Measurements from ENCODE around the gene CASKIN1.

DNA sequence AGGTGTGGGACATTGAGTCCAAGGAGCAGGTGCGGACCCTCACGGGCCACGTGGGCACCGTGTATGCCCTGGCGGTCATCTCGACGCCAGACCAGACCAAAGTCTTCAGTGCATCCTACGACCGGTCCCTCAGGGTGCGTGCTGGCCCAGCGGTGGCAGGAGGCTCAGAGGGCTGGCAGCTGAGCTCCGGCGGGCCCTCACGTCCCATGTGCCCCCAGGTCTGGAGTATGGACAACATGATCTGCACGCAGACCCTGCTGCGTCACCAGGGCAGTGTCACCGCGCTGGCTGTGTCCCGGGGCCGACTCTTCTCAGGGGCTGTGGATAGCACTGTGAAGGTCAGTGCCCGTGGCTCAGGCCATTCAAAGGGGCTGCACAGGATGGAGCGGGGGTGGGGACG is 20.4 kb downstream of the CASKIN1 start:
- TF ChIP-seq, protein P1, sequence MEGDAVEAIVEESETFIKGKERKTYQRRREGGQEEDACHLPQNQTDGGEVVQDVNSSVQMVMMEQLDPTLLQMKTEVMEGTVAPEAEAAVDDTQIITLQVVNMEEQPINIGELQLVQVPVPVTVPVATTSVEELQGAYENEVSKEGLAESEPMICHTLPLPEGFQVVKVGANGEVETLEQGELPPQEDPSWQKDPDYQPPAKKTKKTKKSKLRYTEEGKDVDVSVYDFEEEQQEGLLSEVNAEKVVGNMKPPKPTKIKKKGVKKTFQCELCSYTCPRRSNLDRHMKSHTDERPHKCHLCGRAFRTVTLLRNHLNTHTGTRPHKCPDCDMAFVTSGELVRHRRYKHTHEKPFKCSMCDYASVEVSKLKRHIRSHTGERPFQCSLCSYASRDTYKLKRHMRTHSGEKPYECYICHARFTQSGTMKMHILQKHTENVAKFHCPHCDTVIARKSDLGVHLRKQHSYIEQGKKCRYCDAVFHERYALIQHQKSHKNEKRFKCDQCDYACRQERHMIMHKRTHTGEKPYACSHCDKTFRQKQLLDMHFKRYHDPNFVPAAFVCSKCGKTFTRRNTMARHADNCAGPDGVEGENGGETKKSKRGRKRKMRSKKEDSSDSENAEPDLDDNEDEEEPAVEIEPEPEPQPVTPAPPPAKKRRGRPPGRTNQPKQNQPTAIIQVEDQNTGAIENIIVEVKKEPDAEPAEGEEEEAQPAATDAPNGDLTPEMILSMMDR (IDR thresholded peaks at IDR 0.05; ENCODE audit: low read depth, low read length, missing input control): no peak
- TF ChIP-seq SP1 (IDR thresholded peaks at IDR 0.05) (no peak), TAF1 (conservative IDR thresholded peaks at IDR 0.05) (no peak), RAD21 (IDR thresholded peaks at IDR 0.05) (no peak)
- TF ChIP-seq, protein P2, sequence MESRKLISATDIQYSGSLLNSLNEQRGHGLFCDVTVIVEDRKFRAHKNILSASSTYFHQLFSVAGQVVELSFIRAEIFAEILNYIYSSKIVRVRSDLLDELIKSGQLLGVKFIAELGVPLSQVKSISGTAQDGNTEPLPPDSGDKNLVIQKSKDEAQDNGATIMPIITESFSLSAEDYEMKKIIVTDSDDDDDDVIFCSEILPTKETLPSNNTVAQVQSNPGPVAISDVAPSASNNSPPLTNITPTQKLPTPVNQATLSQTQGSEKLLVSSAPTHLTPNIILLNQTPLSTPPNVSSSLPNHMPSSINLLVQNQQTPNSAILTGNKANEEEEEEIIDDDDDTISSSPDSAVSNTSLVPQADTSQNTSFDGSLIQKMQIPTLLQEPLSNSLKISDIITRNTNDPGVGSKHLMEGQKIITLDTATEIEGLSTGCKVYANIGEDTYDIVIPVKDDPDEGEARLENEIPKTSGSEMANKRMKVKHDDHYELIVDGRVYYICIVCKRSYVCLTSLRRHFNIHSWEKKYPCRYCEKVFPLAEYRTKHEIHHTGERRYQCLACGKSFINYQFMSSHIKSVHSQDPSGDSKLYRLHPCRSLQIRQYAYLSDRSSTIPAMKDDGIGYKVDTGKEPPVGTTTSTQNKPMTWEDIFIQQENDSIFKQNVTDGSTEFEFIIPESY (IDR thresholded peaks at IDR 0.05): no peak
- TF ChIP-seq, protein P3, sequence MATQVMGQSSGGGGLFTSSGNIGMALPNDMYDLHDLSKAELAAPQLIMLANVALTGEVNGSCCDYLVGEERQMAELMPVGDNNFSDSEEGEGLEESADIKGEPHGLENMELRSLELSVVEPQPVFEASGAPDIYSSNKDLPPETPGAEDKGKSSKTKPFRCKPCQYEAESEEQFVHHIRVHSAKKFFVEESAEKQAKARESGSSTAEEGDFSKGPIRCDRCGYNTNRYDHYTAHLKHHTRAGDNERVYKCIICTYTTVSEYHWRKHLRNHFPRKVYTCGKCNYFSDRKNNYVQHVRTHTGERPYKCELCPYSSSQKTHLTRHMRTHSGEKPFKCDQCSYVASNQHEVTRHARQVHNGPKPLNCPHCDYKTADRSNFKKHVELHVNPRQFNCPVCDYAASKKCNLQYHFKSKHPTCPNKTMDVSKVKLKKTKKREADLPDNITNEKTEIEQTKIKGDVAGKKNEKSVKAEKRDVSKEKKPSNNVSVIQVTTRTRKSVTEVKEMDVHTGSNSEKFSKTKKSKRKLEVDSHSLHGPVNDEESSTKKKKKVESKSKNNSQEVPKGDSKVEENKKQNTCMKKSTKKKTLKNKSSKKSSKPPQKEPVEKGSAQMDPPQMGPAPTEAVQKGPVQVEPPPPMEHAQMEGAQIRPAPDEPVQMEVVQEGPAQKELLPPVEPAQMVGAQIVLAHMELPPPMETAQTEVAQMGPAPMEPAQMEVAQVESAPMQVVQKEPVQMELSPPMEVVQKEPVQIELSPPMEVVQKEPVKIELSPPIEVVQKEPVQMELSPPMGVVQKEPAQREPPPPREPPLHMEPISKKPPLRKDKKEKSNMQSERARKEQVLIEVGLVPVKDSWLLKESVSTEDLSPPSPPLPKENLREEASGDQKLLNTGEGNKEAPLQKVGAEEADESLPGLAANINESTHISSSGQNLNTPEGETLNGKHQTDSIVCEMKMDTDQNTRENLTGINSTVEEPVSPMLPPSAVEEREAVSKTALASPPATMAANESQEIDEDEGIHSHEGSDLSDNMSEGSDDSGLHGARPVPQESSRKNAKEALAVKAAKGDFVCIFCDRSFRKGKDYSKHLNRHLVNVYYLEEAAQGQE (IDR thresholded peaks at IDR 0.05): no peak
- TF ChIP-seq, protein P4, sequence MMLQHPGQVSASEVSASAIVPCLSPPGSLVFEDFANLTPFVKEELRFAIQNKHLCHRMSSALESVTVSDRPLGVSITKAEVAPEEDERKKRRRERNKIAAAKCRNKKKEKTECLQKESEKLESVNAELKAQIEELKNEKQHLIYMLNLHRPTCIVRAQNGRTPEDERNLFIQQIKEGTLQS (IDR thresholded peaks at IDR 0.05): no peak
- TF ChIP-seq, protein P5, sequence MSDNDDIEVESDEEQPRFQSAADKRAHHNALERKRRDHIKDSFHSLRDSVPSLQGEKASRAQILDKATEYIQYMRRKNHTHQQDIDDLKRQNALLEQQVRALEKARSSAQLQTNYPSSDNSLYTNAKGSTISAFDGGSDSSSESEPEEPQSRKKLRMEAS (IDR thresholded peaks at IDR 0.05): no peak
